Bronchial epithelial cell (primary cell): Measurements from ENCODE around the gene TRIM27. TPM values are rescaled to one million over a fixed set of nuclear protein-coding genes. Genes with fewer than 3 reads are reported as not detected.

Experiments used
- DNase-seq: peaks from one replicate; pipeline ENCODE4 v3.0.0-alpha.2; 2010; ENCODE audit warnings: low read depth
- FAIRE-seq: peaks from 2 replicates; lab custom pipeline; 2011; peaks lifted over from hg19 to GRCh38; lab: Jason Lieb, UNC
- H3K27me3 ChIP-seq: 2 replicates; pipeline ENCODE4 v1.5.1; 2011; ENCODE audit warnings: low read length; ENCODE audit not compliant: control insufficient read depth, insufficient read depth
- H3K36me3 ChIP-seq: 2 replicates; pipeline ENCODE4 v1.5.1; 2011; ENCODE audit warnings: low read length; ENCODE audit not compliant: control insufficient read depth, insufficient read depth
- H3K4me3 ChIP-seq: 2 replicates; pipeline ENCODE4 v1.5.1; 2011; ENCODE audit warnings: mild to moderate bottlenecking, low read depth, low read length, control low read depth
- CTCF ChIP-seq: IDR thresholded peaks from 2 replicates; pipeline ENCODE4 v1.5.1; 2011; ENCODE audit warnings: mild to moderate bottlenecking, moderate library complexity, low read length, control low read depth, inconsistent platforms; ENCODE audit not compliant: insufficient read depth, severe bottlenecking
- total RNA-seq: library from RNA; depleted of rRNA; stranded (reverse); fragments of >200 nt; gene quantifications from 2 replicates; pipeline ENCODE4 v1.2.1, GENCODE V29; 2014

TRIM27 gene
- total RNA-seq, 1 donor from 2014 or later = 39.0 TPM

DNA sequence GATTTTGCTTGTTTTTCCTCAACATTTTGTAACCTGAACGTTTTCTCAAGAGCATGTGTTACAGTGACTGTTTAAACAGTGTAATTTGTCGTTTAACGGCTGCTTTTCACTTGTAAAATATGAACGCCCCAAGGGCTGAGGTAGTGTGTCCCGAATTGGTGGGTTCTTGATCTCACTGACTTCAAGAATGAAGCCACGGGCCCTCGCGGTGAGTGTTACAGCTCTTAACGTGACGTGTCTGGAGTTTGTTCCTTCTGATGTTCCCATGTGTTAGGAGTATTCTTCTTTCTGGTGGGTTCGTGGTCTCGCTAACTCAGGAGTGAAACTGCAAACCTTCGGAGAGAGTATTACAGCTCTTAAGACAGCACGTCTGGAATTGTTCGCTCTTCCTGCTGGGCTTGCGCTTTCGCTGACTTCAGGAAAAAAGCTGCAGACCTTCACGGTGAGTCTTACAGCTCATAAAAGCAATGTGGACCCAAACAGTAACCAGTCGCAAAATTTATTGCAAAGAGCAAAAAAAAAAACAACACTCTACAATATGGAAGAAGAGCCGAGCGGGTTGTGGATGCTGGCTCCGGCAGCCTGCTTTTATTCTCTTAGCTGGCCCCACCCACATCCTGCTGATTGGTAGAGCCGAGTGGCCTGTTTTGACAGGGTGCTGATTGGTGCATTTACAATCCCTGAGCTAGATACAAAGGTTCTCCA, 25.1 kb upstream of the TRIM27 start:
- Histone ChIP-seq H3K4me3 (no peak overlapping the region), H3K27me3 (no peaks in the 10 kb centered on the region), H3K36me3 (no peaks in the 10 kb centered on the region)
- DNase-seq = no peak
- no peak for FAIRE-seq
- no peak for TF ChIP-seq CTCF

GRCh38 chr6:28947831-28948270, 24.1 kb upstream of the TRIM27 start:
- peak; percentile 88 for DNase-seq
- Histone ChIP-seq H3K27me3 (no peaks in the 10 kb centered on the region), H3K36me3 (no peaks in the 10 kb centered on the region), H3K4me3 (no peak overlapping the region)
- no peak for FAIRE-seq
- TF ChIP-seq CTCF = no peak

GRCh38 chr6:28947067-28947765, 23.4 kb upstream of the TRIM27 start:
- H3K27me3 ChIP-seq = no peaks in the 10 kb centered on the region
- H3K36me3 ChIP-seq = no peaks in the 10 kb centered on the region
- TF ChIP-seq CTCF = no peak
- no peak for FAIRE-seq
- no peak overlapping the region for H3K4me3 ChIP-seq
- DNase-seq = no peak

- TF ChIP-seq CTCF = no peak
- FAIRE-seq (no peak), DNase-seq (no peak)
- no peaks in the 10 kb centered on the region for H3K36me3 ChIP-seq
- H3K27me3 ChIP-seq = no peaks in the 10 kb centered on the region
- no peak overlapping the region for H3K4me3 ChIP-seq
These were observed 21.6 kb upstream of the TRIM27 start for GRCh38 chr6:28945349-28945748.

DNA sequence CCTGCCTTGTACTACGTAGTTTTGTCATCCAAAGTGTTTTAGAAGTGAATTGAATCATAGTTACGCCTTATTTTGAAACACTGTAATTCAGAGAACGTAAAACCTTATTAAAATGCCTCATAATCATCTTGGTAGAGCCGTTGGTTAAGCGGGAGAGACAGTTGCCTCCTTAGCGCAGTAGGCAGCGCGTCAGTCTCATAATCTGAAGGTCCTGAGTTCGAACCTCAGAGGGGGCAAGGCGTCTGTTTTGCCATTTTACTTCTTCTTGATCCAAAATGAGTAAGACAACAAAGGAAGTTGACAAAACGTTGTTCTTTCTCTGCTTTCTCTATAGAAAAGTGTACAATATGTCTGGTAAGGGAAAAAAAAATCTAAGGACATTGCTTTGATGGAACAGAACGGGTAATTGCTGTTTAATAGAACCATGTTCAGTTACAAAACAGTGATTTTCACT, 20.7 kb upstream of the TRIM27 start:
- FAIRE-seq = no peak
- no peak for TF ChIP-seq CTCF

More for the DNA sequence above, 20.7 kb upstream of the TRIM27 start:
- Histone ChIP-seq H3K4me3 (peak overlapping the region; percentile 48), H3K27me3 (no peaks in the 10 kb centered on the region), H3K36me3 (no peaks in the 10 kb centered on the region)
- DNase-seq = peak; percentile 76
